ENCODE data around the gene MARCHF10. TPM values are rescaled to one million over a fixed set of nuclear protein-coding genes. Genes with fewer than 3 reads are reported as not detected.

MARCHF10 gene
- total RNA-seq, 2 experiments from 2014 or later = not detected

DNA sequence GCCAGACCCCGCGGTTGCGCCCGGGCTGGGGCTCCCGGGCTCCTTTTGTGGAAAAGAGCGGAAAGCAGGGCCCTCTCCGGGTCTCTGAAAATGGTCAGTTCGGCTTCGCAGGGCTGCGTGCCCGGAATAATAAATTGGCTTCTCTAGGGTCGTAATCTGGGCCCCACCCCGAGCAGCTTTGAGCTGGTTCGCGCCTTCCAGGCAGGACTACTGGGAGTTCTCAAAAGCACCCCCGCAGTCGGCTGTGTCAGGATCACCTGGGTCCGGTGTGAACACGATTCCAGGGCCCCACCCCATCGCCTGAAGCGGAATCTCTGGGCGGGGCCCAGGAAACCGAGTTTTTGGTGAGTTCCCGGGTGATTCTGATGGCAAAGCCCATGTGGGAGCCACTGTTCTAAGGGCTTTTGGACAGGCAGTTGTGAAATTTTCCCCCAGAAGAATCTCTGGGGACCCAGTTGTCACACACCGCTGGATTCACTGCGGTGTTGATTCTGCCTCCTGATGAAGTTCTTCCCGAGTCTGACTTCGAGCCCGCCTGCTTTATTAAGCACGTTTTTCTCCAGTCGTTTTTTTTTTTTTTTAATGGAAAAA lies 103.6 kb downstream of the MARCHF10 start:
- peak overlapping the region; percentile 52 for H3K4me3 Mint-ChIP-seq
- H3K4me1 Mint-ChIP-seq (ENCODE audit: low read depth) = peaks cover 17% of the 10 kb centered on the region
- H3K36me3 Mint-ChIP-seq (ENCODE audit: low read depth) = no peaks in the 10 kb centered on the region
- ChIA-PET POLR2A (no interaction called here), CTCF (interaction anchor here (0.7 to 1.4 kb wide), 2 partner anchors 20 to 264 kb away, joined by 4 to 5 read pairs; no protein-coding TSS in a partner anchor)
- no peak for DNase-seq
- H3K27ac Mint-ChIP-seq = no peak overlapping the region
- intact Hi-C loops (cut with micrococcal nuclease) = no loop called here
- peaks cover 24% of the 10 kb centered on the region for H3K27me3 Mint-ChIP-seq
- no peak for ATAC-seq
- peaks cover 4% of the 10 kb centered on the region for H3K9me3 Mint-ChIP-seq
- TF ChIP-seq CTCF (IDR thresholded peaks at IDR 0.05) = no peak

DNA sequence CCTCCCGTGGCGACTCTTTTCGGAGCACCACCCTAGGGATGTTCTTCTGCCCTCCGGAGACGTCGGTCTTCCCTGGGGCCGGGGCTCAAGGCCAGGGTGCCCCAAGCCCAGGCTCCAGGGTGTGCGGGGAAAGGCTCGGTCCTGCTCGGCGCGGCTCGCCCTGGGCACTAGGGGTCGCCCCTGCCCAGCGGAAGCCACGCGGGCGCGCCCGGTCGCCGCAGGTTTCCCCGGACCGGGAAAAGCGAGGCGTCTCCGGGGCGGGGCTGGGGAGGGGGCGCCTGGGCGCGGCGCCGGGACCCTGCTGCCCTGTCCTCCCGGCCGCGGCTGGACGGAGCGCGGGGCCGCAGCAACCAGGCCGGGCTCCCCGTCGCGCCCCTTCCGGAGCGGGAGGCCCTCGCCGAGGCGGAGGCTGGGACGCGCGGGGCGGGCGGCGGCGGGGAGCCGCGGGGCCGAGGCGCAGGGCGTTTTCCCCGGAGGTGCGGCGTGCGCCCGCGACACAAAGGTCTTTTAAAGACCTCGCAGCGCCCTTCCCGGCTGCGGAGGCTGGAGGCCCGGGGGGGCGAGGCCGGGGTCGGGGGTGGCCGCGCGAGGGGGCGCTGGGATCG lies 104.2 kb downstream of the MARCHF10 start:
- ATAC-seq (peak; percentile 86), DNase-seq (peak; percentile 64)
- ChIA-PET CTCF (interaction anchor here (0.7 to 1.0 kb wide), 3 partner anchors 18 to 703 kb away, joined by 3 to 9 read pairs (median 5); no protein-coding TSS in a partner anchor), POLR2A (no interaction called here)
- Mint-ChIP-seq H3K4me3 (peak overlapping the region; percentile 40), H3K27me3 (peaks cover 24% of the 10 kb centered on the region), H3K9me3 (peaks cover 4% of the 10 kb centered on the region), H3K36me3 (ENCODE audit: low read depth) (no peaks in the 10 kb centered on the region), H3K4me1 (ENCODE audit: low read depth) (peaks cover 17% of the 10 kb centered on the region), H3K27ac (no peak overlapping the region)
- peak; percentile 90 for TF ChIP-seq CTCF (IDR thresholded peaks at IDR 0.05)
- intact Hi-C loops (cut with micrococcal nuclease) = loop anchor here (1.0 kb wide), 1 partner anchor 264 kb away; no protein-coding TSS in a partner anchor

DNA sequence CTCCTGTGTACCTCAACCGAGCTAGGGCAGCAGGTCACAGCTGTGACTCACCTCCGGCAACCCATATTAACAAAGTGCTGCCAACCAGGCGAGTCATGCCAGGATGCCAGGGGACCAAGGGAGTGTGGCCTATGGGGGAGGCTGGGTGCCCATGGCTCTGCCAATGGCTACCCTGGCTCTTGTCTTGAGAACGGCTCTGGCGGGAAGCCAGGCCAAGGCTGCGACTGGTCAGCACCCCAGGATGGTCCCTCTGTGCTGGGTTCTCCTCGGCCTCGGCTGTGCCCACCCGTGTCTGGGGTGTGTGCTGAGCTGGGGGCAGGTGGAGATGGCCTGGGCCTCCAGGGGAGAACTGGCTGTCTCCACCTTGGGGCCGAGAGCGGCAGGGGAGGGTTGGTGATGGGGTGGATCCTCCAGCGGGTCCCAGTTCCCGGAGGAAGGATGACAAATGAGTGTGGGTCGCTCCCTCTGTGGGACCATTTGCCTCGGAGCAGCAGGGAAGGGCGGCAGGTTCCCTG lies 104.8 kb downstream of the MARCHF10 start:
- DNase-seq (peak; percentile 54), ATAC-seq (peak; percentile 55)
- intact Hi-C loops (cut with micrococcal nuclease) = loop anchor here (1.0 kb wide), 1 partner anchor 265 kb away; no protein-coding TSS in a partner anchor
- CTCF ChIA-PET = interaction anchor here (0.6 to 1.0 kb wide), 4 partner anchors 18 to 703 kb away, joined by 3 to 9 read pairs (median 3); no protein-coding TSS in a partner anchor
- peaks cover 2% of the 10 kb centered on the region for H3K9me3 Mint-ChIP-seq
- POLR2A ChIA-PET = no interaction called here
- H3K36me3 Mint-ChIP-seq (ENCODE audit: low read depth) = no peaks in the 10 kb centered on the region
- peak overlapping the region; percentile 40 for H3K4me3 Mint-ChIP-seq
- H3K27ac Mint-ChIP-seq = no peak overlapping the region
- peaks cover 17% of the 10 kb centered on the region for H3K4me1 Mint-ChIP-seq (ENCODE audit: low read depth)
- TF ChIP-seq CTCF (IDR thresholded peaks at IDR 0.05) = no peak
- peaks cover 24% of the 10 kb centered on the region for H3K27me3 Mint-ChIP-seq

- no peak overlapping the region for H3K4me3 Mint-ChIP-seq
- H3K27me3 Mint-ChIP-seq = peaks cover 24% of the 10 kb centered on the region
- H3K4me1 Mint-ChIP-seq (ENCODE audit: low read depth) = peaks cover 17% of the 10 kb centered on the region
- H3K27ac Mint-ChIP-seq = no peak overlapping the region
- no peaks in the 10 kb centered on the region for H3K36me3 Mint-ChIP-seq (ENCODE audit: low read depth)
- ChIA-PET POLR2A (no interaction called here), CTCF (interaction anchor here (0.6 to 1.0 kb wide), 4 partner anchors 17 to 704 kb away, joined by 3 to 9 read pairs (median 3); no protein-coding TSS in a partner anchor)
- DNase-seq (no peak), ATAC-seq (no peak)
- H3K9me3 Mint-ChIP-seq = peaks cover 2% of the 10 kb centered on the region
- intact Hi-C loops (cut with micrococcal nuclease) = loop anchor here (1.0 kb wide), 1 partner anchor 265 kb away; no protein-coding TSS in a partner anchor
- TF ChIP-seq CTCF (IDR thresholded peaks at IDR 0.05) = no peak
Measured at GRCh38 chr17:62702746-62703260, 105.3 kb downstream of the MARCHF10 start.

Data from activated CD8-positive, alpha-beta T cell treated with anti-CD3 and anti-CD28 coated beads for 36 hours (primary cell).